HG03565 (cell line): ENCODE measurements around the gene ITGA1.
"Not testable (repeated sequence)": the region's sequence is repeated elsewhere in the genome, so short reads cannot be mapped to it uniquely, and the experiment has no call there.

Experiments
- ATAC-seq: cut with Tn5 transposase; IDR thresholded peaks from one replicate; pipeline ENCODE4 v1.9.1; 2021; ENCODE audit warnings: mild to moderate bottlenecking, moderate library complexity; ENCODE audit not compliant: unreplicated experiment

ITGA1 gene

DNA sequence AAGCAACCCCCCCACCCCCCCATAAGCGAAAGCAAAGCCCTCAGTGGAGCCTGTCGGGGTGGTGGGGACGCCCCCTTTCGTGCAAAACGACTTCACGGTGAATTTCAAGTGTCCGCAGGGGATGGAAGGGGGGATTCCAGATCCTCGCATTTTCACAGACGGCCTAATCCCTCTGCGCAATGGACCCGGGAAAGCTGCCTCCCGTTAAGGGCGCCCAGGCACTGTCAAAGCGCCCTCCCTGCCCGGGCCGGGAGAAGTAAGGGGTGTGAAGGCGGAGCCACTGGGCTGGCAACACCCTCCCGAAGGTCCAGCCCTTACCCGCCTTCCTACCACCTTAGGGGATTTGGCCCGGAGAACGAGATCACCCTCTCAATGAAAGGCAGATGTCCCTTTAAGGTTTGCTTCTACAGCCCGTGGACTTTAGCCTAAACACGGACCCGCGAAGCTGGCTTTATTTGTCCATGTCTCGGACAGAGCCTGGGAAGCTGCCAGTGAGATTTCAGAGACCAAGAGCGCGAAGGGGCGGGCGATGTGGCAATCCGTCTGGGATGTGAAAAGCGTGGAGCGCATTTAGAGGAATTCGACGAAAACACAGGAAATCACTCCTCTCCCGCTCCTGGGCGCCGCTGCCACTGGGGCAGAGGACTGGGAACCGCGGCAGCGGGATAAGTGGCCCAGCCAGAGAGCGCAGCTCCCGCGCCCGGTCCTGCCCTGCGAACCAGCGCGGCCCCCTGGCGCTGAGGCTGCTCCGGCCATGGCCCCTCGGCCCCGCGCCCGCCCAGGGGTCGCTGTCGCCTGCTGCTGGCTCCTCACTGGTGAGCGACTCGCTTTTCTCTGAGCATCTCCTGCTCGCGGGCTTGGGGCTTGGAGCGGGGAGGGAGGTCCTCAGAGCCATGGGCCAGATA, at the start of gene ITGA1, which contains the start of gene PELO:
Gene ITGA1 (plus strand): TSS at position 317 of the 905 bp plus-strand sequence. CDS start 438 bp downstream, at position 755.
Gene PELO (plus strand): TSS at position 317 of the 905 bp plus-strand sequence. CDS start 12,479 bp downstream, outside the sequence.
- ATAC-seq, result peak; percentile 58

DNA sequence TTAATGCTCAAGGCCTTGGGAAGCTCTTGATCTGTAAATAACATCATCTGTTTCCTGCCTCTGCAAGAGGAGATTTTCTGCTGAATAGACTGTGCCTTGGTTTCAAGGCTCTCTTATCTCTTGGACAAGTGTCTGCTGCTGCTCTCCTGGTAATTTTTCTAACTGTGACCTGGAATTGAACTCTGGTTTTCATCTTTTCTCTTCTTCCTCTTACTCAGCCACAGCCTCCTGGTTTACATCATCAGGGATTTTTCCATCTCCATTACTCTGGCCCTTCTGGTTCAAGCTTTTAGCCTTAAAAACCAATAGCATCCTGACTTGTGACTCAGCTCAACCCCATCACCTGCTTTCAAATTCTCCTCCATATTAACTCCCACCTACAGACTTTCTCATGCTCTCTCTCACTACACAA, 49.6 kb upstream of the ITGA1 start:
- ATAC-seq, result peak; percentile 73

DNA sequence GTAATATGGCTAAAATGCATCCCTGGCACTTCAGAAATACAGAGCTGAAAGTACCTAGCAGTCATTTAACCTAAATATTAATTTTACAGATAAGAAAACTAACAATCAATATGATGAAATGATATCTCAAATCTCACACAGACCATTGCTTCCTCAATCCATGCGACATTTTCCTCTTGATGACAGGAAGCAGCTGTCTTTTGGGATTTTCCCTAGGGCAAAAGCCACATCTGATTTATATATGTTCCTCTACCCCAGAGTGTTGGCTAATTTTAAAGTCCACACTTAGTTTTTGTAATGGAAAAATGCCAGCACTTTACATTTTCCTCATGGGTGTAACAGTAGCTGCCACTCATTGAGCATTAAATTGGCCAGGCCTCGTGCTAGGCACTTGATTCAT, 47.7 kb upstream of the ITGA1 start:
- no peak for ATAC-seq

DNA sequence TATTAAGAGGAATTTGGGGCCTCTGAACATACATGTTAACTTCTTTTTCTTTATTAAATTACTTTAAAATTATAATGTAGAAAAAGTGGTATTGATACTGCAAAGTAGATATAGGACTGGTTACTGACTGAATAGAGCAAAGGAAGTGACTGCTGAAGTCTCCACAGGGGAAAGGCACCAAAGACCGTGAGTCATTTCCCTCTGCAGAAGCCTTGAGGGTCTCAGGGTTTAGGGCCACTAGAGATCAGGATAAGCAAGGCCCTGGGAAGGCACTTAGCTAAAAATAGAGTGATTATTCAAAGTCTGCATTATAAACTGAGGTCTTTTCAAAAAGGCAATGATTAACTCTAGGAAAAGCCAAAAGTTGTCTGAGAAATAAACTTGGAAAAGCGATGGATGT, 44.7 kb upstream of the ITGA1 start:
- ATAC-seq, result no peak

DNA sequence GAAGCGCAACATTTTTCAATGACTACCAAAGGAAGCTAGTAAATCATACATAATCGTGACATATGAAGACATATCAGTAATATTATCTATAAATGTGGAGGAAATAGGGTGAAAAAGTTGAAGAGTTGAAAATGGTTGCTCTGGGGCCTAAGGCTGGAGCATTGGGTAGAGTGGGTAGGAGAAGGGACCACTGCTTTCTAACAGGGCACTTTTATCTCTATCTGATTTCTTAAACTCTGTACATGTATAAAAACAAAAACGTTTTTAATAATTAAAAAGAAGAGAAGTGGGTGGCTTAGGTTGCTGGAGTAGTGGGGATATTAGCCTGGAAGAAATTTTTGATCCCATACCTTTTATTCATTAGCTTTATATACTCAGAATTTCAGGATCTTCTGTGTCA, 44.2 kb upstream of the ITGA1 start:
- no peak for ATAC-seq

DNA sequence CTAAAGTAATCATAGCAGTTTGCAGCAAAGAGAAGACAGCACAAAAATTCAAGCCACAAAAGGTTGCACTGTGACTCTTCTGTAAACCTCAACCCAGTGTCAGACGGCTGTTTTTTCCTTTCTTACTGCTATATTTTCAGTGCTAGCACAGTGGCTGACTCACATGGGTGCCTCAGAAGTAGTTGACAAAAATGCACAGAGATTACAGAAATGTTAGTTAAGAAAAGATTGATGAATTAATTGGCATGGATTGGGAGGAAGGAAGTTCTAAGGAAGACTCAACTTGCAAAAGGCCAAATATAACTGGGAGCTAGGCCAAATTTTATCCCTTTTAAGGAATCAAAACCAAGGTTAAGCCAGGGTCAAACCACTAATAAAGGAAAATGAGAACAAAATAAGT, 43.7 kb upstream of the ITGA1 start:
- ATAC-seq, result peak; percentile 89

DNA sequence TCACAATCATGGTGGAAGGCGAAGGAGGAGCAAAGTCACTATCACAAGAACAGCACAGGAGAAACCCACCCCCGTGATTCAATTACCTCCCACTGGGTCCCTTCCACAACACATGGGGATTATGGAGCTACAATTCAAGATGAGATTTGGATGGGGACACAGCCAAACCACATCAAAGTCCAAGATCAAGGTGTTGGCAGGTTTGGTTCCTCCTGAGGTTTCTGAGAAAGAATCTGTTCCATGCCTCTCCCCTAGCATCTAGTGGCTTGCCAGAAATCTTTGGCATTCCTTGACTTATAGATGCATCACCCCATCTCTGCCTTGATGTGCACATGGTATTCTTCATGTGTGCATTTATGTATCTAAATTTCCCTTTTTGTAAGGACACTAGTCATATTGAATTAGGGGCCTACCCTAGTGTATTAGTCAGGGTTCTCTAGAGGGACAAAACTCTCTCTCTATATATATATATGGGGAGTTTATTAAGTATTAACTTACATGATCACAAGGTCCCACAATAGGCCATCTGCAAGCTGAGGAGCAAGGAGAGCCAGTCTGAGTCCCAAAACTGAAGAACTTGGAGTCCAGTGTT, 42.8 kb upstream of the ITGA1 start:
- not testable (repeated sequence) for ATAC-seq

DNA sequence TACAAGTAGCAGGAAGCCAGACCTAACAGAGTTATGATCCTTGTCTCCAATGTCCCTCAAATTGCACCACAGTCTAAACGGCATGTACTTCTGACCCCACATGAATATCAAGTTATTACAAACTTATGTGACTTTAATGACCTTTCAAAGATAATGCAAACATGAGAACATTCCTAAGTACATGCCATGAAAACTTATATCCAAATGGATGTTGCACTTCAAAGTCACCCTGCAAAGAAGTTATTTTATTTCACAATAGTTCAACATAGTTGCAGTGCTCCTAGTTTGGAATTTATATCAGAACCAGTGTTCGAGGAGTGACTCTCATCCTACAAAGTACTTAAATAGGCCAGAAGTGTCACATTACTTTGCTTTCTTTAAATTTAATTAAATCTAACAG, 41.2 kb upstream of the ITGA1 start:
- no peak for ATAC-seq

DNA sequence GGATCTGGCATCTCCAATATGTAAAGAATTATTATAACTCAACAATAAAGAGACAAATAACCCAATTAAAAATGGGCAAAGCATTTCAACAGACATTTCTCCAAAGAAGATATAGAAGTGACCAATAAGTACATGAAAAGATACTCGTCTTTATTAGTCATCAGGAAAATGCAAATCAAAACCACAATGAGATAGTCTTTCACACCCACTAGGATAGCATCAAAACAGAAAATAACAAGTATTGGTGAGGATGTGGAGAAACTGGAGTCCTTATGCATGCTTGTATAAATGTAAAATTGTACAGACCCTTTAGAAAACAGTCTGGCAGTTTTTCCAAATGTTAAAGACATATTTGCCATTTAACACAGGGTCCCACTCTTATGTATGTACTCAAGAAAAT, 39.1 kb upstream of the ITGA1 start:
- ATAC-seq, result peak; percentile 37

DNA sequence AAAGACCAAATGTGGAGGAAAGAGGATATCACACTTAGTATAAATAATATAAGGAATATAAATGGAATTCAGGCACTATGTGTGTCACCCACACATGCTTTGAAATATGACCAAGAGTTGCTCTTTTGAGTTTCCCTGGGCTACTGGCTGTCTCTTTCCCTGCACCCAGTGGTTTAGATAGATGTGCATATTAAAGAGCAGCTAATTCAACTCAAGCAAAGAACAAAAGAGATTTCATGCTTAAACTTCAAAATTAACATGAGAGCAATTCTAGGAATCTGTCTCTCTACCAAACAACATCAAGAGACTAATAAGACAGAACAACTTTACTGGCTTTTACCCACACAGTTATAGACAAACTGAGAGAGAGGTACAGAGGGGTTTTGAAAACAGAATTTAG, 38.0 kb upstream of the ITGA1 start:
- no peak for ATAC-seq

DNA sequence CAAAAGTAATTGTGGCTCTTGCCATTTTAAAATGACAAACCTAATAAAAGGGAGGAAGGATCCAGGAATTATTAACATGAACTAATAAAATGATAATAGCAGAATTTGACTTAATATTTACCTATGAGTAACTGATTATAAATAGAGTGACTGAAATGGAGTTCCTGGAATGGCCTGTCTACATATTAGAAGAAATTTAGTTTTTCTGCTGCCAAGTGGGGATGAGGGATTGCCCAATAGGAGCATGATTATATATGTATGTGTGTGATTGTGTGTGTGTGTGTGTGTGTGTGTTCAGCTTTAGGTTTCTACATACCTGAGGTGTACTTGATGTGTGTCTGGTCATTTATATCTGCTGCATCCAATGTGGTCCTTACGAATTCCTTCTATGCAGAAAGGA, 36.6 kb upstream of the ITGA1 start:
- no peak for ATAC-seq

DNA sequence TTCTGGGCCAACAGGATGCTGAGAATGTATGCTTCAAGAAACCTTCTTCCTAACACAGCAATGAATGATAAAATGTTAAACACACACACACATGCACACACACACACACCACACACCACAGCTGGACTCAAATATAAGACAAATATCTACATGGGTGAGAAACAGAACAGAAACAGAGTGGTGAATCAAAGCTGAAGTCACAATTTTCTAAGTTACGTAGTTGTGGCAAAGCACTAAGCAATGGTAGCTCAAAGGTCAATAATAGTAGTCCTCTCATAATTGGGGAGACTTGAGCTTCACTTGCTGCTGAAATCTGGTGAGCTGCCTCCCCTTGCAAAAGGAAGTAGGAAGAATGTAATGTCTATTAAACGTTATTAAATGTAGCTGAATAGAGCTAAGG, 33.7 kb upstream of the ITGA1 start:
- no peak for ATAC-seq

DNA sequence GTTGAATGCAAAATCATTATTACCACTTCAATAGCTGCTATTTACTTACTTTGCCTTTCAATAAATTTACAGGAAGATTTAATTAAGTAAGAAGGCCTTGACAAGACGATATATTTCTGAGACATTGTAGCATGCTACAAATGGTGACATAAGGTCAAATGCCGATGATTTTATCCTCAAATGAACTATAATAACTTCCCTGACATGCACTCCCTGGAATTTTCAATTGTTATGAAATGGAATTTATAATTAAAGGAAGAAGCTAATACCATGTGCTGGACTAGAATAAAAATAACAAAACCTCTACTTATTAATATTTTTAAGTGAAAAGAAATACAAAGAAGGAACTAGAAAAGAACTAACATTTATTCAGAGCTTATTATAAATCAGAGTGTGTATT, 30.2 kb upstream of the ITGA1 start:
- no peak for ATAC-seq

DNA sequence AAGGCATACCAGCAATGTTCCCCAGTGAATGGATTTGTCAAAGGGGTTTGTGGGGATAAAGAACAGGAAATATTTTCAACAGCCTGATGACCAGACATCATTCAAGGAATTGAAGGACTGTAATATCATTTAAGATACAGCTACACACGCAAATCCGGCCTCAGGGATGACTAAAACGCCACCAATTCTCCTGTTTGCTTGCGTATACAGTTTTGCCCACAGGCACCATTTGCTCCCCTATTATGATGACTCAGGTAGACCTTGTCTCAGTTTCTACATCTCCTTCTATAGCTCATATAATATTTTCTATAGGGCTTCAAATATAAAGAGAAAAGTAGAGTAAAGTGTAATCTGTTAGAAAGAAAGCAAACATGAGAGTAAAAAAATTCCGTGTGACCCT, 29.7 kb upstream of the ITGA1 start:
- ATAC-seq, result no peak

DNA sequence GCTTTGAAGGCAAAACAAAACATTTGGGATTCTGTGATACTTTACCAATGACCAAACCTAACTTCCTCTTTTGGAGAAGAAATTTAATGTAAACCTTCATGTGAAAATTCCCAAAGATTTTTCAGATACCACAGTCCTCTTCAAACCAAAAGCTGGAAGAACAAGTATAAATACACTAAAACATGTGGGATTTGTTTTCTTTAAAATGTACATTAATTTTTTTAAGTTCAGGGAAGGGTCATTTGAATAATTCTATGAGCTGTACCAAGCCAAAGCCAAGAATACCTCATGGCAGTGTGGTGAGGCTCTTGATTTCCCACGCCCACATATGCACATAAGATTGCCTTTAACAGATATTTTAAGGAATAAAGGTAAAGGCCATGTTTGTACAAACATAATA, 28.4 kb upstream of the ITGA1 start:
- ATAC-seq, result no peak

DNA sequence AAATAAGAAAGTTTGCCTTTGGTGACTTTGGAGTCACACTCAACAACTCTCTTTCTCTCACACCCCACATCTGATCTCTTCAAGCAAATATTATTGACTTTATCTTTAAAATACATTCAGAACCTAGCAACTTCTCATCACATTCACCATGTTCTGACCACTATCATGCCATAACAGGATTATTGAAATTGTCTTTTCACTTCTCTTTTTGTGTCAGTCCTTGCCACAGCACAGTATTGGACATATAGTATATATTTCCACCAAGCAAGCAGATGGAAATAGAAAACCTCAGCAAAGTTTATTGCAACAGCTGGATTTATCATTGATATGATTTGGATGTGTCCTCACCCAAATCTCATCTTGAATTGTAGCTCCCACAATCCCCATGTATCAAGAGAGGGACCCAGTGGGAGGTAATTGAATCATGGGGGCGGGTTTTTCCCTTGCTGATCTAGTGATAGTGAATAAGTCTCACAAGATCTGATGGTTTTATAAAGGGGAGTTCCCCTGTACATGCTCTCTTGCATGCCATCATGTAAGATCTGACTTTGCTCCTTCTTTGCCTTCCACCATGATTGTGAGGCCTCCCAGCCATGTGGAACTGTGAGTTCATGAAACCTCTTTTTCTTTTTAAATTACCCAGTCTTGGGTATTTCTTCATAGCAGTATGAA, 26.9 kb upstream of the ITGA1 start:
- peak; percentile 62 for ATAC-seq

DNA sequence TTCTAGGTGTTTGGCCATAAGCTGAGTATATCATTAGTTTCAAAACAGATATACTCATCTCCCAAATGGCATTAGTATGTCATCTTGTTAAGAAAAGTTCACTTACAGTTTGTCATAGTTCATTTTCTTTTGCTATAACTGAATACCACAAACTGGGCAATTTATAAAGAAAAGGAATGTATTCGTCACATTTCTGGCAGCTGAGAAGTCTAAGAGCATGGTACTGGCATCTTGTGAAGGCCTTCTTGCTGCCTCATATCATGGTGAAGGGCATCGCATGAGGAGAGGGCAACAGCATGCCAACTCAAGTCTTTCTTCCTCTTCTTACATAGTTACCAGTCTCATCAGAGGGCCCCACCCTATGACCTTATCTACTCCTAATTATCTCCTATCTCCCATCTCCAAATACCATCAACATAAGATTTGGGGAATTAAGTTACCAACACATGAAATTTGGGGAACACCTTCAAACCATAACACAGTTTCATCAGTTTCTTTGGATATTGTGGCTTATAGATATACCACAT, 20.4 kb upstream of the ITGA1 start:
- ATAC-seq, result no peak

DNA sequence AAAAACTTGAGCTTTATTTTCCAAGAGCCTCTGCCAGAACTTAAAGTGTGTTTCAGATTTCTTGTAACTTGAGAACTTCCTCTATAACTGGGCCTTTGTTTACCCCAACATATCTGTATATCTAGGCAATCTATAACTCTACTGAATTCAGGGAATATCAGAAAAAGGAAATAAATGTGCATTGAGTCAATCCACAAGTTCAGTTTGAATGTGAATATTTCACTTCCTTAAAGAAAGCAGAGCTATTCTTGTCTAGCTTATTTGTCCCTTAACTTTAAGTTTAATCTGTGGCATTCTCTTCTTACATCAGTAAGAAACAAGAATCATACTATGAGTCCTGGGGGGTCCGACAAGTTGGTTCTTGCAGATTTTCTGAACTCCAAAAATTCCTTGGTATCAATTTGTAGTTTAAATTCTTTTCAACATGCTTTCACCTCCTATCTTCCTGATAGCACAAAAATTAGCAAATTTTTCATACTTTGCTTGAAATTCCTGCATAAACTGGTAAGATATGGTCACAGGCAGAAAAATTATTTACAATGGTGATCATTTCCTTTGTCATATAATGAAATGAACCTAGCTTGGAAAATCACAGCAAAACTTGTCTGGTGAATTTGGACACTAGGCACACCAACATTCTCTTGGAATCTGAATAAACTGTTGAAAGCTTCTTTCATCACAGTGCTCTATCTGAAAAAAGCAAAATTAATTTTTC, 19.8 kb upstream of the ITGA1 start:
- peak; percentile 44 for ATAC-seq

DNA sequence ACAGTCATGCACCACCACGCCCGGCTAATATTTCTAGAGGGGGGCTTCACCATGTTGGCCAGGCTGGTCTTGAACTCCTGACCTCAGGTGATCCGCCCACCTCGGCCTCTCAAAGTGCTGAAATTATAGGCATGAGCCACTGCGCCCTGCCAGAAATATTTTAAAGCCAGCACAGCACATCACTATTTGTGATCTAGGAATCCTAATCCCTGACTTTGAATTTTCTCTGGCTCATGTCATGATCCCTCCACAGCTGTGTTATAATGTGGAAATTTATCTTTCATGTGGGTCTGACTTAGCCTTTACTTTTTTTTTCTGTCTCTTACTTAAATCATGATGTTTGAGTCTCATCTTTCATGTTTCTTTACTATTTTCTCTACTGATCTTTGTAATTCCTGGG, 18.7 kb upstream of the ITGA1 start:
- ATAC-seq, result no peak

DNA sequence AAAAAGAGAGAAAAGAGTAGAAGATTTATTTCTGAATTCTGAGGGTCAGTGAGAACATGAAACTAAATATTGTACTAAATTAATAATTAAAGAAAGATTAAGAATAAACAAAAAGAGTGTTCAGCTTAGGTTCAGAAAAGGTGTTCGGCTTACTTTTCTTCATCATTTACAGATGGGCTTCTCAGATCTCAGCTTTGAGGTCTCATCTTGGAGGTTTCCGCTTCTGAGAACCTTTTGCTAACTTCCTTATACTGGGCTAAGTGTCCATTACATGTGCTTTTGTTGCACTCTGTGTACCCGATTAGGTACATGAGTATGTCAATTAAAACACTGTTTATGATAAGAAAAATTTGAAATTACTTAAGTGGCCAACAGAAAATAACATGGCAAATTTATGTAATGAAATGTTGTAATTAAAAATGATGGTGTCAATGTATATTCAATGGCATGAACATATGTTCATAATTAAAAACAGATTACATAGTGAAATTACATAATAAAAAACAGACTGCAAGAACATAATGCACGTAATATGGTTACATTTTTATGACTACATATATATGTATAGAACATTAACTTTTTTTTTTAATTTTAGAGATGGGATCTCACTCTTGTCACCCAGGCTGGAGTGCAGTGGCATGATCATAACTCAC, 17.3 kb upstream of the ITGA1 start:
- ATAC-seq, result no peak
